GM13976 (cell line): ENCODE results near the gene DLX2.
A peak's percentile ranks its signal among the peaks of the same experiment; 100 is the strongest.
"Not testable (repeated sequence)": the region's sequence is repeated elsewhere in the genome, so short reads cannot be mapped to it uniquely, and the experiment has no call there.

Experiments
- DNase-seq: peaks from one replicate; pipeline ENCODE4 v3.0.0; 2012; ENCODE audit warnings: low spot score
- in situ Hi-C: fragments of 300-500 bp; cut with MboI; formaldehyde crosslinking; loops from one replicate; pipeline ENCODE4 v1.12.0; 2022; ENCODE audit warnings: low sequenced_read_pairs, mixed read lengths, inconsistent platforms; ENCODE audit not compliant: unreplicated experiment
- TF ChIP-seq, protein P1 (sequence below): IDR thresholded peaks from 2 replicates; pipeline ENCODE4 v1.5.1; 2012; ENCODE audit warnings: borderline replicate concordance, mild to moderate bottlenecking; ENCODE audit not compliant: insufficient read depth; ENCODE audit errors: extremely low read depth, missing control alignments, control extremely low read depth

Gene DLX2

DNA sequence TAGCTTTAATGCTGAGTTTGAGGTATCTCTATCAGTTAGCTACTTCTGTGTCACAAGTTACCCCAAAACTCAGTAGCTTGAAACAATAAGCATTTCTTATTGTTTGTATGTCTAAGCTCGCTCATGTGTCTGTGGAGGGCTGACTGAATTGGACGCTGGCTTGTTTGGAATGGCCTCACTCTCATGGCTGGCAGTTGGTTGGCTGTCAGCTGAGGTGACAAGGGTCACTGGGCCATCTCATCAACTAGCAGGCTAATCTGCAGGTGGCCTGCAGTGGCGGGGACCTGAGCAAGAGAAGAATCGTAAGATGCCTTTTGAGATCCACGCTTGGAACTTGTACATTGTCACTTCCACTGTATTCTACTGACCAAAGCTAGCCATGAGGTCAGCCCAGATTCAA lies 13.4 kb upstream of the DLX2 start:
- TF ChIP-seq, protein P1, sequence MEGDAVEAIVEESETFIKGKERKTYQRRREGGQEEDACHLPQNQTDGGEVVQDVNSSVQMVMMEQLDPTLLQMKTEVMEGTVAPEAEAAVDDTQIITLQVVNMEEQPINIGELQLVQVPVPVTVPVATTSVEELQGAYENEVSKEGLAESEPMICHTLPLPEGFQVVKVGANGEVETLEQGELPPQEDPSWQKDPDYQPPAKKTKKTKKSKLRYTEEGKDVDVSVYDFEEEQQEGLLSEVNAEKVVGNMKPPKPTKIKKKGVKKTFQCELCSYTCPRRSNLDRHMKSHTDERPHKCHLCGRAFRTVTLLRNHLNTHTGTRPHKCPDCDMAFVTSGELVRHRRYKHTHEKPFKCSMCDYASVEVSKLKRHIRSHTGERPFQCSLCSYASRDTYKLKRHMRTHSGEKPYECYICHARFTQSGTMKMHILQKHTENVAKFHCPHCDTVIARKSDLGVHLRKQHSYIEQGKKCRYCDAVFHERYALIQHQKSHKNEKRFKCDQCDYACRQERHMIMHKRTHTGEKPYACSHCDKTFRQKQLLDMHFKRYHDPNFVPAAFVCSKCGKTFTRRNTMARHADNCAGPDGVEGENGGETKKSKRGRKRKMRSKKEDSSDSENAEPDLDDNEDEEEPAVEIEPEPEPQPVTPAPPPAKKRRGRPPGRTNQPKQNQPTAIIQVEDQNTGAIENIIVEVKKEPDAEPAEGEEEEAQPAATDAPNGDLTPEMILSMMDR, result no peak
- in situ Hi-C loops, result loop anchor here (10.0 to 25.0 kb wide), 2 partner anchors 531 to 1179 kb away; partner anchors contain the start of gene GORASP2
- no peak for DNase-seq

DNA sequence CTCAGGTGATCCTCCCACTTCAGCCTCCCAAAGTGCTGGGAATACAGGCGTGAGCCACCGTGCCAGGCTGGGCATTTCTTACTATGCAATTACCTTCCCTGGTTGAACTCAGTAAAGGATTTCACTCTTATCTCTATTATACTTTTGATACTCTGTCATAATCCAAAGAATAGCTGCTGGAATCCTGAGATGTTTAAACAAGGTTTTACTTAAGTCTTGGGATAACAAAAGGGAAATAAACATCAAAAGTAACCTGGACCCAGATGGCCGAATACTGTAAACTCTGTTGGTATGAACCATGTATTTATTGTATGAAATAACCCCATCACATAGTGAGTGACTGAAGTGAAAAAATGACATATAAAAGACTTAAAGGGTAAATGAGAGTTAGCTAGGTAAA lies 11.9 kb upstream of the DLX2 start:
- in situ Hi-C loops, result loop anchor here (10.0 to 25.0 kb wide), 2 partner anchors 530 to 1177 kb away; partner anchors contain the start of gene GORASP2
- no peak for DNase-seq
- TF ChIP-seq, protein P1, result no peak

DNA sequence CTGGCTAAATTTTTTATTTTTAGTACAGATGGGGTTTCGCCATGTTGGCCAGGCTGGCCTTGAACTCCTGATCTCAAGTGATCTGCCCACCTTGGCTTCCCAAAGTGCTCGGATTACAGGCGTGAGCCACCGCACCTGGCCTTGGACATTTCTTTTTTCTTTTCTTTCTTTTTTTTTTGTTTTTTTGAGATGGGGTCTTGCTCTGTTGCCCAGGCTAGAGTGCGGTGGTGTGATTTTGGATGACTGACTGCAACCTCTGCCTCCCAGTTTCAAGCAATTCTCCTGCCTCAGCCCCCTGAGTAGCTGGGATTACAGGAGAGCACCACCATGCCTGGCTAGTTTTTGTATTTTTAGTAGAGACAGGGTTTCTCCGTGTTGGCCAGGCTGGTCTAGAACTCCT lies 11.5 kb upstream of the DLX2 start:
- in situ Hi-C loops, result loop anchor here (10.0 to 25.0 kb wide), 2 partner anchors 529 to 1177 kb away; partner anchors contain the start of gene GORASP2

DNA sequence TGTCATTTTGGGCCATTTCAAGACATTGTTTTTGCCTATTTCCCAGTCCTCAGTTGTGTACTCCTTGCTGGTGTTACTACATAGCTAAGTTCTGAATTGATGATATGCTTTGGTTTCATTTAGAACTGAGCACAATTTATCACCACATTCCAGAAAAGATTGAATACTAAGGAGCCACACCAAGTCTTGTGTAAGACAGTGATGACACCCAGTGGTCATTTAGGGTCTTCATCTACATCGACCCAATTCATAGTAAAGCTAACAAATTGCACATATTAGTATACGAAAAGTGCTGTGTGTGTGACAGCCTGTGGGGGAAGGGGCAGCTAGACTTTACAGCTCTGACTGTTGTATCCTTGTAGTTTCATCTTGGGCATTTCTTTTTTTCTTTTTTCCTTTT lies 10.9 kb upstream of the DLX2 start:
- in situ Hi-C loops, result loop anchor here (10.0 to 25.0 kb wide), 2 partner anchors 529 to 1176 kb away; partner anchors contain the start of gene GORASP2
- peak; percentile 27 for DNase-seq
- TF ChIP-seq, protein P1, result peak; percentile 14

More for the DNA sequence above, 11.5 kb upstream of the DLX2 start:
- not testable (repeated sequence) for DNase-seq

DNA sequence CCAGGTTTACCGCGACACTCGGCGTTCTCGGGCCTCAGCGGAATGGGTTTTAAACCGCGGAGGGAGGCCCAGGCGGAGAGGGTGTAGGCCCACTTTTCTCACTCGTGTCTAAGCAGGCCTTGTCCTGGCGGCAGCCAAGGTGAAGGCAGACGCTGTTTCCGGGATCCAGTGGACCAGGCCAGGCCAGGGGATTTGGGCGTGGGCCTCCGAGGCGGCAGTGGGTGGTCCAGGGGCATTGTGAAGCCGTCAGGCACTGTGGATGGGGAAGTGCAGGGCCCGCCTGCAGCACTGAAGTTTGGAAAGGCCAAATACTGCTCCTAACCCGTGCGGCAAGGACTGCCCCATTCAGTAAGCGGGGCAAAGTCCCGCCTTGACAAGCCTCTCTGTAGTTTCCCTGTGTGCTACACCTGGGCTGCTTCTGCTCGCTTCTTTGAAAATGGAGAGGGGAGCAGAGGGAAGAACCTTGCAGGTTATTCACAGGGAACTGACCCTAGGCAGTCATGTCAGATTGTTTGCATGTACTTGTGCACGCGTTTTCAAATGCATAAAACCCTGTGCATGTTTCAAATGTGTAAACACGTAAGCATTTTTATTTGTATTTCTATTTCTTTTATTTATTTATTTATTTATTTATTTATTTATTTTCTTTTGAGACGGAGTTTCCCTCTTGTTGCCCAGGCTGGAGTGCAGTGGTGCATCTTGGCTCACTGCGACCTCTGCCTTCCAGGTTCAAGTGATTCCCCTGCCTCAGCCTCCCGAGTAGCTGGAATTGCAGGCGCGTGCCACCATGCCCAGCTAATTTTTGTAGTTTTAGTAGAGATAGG lies 7.5 kb upstream of the DLX2 start:
- peak; percentile 25 for DNase-seq
- in situ Hi-C loops, result loop anchor here (10.0 to 25.0 kb wide), 3 partner anchors 405 to 1173 kb away; partner anchors contain the start of gene GORASP2
- TF ChIP-seq, protein P1, result no peak

DNA sequence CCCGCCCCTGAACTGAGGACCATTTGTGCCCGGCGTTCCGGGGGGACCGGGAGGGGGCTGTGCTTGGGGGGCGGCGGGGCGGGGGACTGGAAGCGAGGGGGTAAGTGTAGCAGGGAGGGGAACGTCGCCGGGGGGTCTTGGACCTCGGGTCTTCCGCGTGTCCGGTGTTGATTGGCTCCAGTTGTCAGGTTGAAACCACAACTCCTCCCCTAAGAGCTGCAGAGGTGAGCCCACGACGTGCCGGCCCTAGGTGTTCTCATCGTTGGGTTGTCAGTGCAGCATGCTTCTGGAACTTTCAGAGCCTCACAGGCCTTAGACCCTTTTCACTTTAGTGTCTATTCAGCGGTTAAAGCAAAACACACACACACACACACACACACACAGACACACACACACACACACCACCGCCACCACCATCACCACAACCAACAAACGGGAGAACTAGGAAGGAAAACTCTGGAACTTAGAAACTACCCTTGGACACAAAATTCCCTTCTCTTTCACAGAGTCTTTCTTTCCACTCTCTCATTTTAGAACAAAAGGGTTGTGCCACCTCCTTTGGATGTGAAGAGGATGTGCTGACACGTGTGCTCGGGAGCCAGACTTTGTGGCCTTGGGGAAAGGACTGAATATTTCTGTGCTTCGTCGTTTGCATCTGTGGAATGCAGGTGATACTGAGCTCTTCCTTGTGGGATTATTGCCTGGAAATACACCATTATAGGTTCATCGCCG lies 6.7 kb upstream of the DLX2 start:
- TF ChIP-seq, protein P1, result no peak
- DNase-seq, result peak; percentile 21
- in situ Hi-C loops, result loop anchor here (10.0 to 25.0 kb wide), 2 partner anchors 405 to 1172 kb away; partner anchors contain the start of gene GORASP2
